Measurements from ENCODE around the gene FASTK.
A peak's percentile ranks its signal among the peaks of the same experiment; 100 is the strongest.

The FASTK gene

GRCh38 chr7:151095828-151096475 is 15.3 kb upstream of the FASTK start:
- no peak for DNase-seq

GRCh38 chr7:151095123-151095797 is 14.7 kb upstream of the FASTK start:
- no peak for DNase-seq

- no peak for DNase-seq
Observed at GRCh38 chr7:151094675-151095074, 14.1 kb upstream of the FASTK start.

- no peak for DNase-seq
Observed at GRCh38 chr7:151093748-151094147, 13.1 kb upstream of the FASTK start.

GRCh38 chr7:151091988-151092387 is 11.4 kb upstream of the FASTK start:
- DNase-seq: no peak

- DNase-seq: no peak
Observed at GRCh38 chr7:151091431-151091830, 10.8 kb upstream of the FASTK start.

GRCh38 chr7:151091003-151091402 is 10.4 kb upstream of the FASTK start:
- no peak for DNase-seq

- DNase-seq: peak; percentile 56 to 83
Observed at GRCh38 chr7:151089893-151090730, 9.5 kb upstream of the FASTK start.

GRCh38 chr7:151088856-151089699 is 8.5 kb upstream of the FASTK start:
- DNase-seq: peak; percentile 63 to 89

GRCh38 chr7:151088019-151088855 is 7.6 kb upstream of the FASTK start:
- DNase-seq: no peak

GRCh38 chr7:151087245-151088018 is 6.8 kb upstream of the FASTK start:
- DNase-seq: peak; percentile 54 to 84

- DNase-seq: no peak
Observed at GRCh38 chr7:151086802-151087244, 6.2 kb upstream of the FASTK start.

- DNase-seq: peak; percentile 82 to 91
Observed at GRCh38 chr7:151085691-151086620, 5.3 kb upstream of the FASTK start, which contains the start of gene AGAP3. Gene AGAP3 (plus strand): TSS chr7:151086475. CDS start chr7:151086742, 267 bp downstream.

GRCh38 chr7:151085329-151085690 is 4.7 kb upstream of the FASTK start:
- DNase-seq: no peak

GRCh38 chr7:151083824-151084160 is 3.2 kb upstream of the FASTK start:
- DNase-seq: no peak

GRCh38 chr7:151083071-151083823 is 2.6 kb upstream of the FASTK start, which contains the start of gene TMUB1:
Gene TMUB1 (minus strand): TSS chr7:151083493. CDS start chr7:151082563, 930 bp downstream.
- DNase-seq: peak; percentile 40 to 73

- DNase-seq: no peak
Observed at GRCh38 chr7:151082141-151083070, 1.8 kb upstream of the FASTK start.

Data from NCI-H524 (cell line).